H54 (cell line): ENCODE data around the gene DNAAF1.
A peak's percentile ranks its signal among the peaks of the same experiment; 100 is the strongest.

Source experiments
- DNase-seq: peaks from one replicate; pipeline ENCODE4 v3.0.0; 2011; ENCODE audit warnings: low spot score, mixed read lengths; ENCODE audit not compliant: insufficient read length
- FAIRE-seq: peaks from 3 replicates; lab custom pipeline; 2011; peaks lifted over from hg19 to GRCh38; lab: Jason Lieb, UNC
- POLR2A ChIP-seq: IDR thresholded peaks from 2 replicates; pipeline ENCODE4 v1.6.1; 2011; ENCODE audit warnings: low read depth, mild to moderate bottlenecking, low read length

DNAAF1 gene

DNA sequence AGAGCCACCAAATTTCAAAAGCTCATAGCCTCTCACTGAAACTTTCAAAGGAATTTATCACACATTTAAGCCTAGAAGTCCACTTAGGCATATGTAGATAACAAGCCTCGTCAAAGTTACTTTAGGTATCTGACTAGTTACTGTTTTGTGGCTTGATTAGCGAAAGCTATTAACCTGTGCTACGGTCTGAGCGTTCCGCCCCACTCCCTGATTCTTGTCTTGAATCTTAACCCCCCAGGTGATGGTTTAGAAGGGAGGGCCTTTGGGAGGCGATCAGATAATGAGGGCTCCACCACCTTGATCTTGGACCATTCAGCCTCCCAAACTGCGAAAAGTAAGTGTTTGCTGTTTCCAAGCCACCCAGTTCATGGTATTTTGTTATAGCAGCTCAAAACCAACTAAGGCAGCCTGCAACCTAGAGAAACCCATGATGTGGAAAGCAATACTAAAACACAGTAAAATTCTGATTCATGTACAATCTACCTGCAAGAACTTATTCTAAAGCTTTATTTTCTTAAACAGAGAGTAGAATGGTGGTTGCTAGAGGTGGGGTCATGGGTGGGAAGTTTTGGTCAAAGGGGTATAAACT lies 7.2 kb upstream of the DNAAF1 start:
- DNase-seq (no peak), FAIRE-seq (no peak)
- no peak for TF ChIP-seq POLR2A

DNA sequence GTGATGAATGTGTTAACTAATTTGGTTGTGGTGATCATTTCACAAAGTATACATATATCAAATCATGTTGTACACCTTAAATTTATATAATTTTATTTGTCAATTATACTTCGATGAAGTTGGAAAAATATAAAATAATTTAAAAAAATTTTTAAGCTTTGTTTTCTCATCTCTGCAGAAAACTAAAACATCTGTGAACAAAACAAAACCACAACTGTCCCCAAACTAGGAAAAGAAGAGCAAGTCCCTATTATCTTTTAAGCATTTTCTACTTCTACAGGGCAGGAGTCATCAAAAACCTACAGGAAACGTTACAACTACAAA lies 6.6 kb upstream of the DNAAF1 start:
- DNase-seq (no peak), FAIRE-seq (no peak)
- TF ChIP-seq POLR2A = no peak

DNA sequence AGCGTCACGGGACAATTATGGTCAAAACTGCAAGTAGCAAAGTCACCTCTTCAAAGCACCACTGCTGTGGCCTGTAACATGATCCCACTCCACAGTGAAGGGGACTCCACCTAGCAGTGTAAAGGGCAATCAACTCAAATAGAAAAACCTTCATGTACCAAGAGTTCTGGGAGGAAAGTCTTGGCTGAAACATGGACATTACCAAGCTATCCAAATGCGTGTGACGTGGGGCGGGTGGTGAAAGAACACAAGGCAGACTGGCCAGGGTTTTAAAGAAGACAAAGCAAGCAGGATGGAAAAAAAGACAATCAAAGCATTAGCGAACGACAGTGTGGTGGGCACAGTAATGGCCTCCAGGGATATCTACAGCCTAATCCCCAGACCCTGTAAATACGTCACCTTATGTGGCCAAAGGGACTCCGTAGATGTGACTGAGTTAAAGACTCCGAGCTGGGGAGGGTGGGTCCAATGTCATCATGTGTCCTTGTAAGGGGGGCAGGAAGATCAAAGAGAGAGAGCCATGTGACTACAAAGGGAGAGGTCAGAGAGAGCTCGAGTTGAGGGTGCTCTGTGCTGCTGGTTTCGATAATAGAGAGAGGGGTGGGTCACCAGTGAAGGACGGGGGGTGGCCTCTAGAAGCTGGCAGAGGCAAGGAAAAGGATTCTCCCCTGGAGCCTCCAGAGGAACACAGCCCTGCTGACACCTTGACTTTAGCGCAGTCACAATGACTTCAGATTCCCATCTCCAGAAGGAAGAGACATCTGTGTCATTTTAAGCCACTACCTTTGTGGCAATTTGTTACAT lies 6.1 kb upstream of the DNAAF1 start:
- DNase-seq (no peak), FAIRE-seq (no peak)
- TF ChIP-seq POLR2A = no peak

DNA sequence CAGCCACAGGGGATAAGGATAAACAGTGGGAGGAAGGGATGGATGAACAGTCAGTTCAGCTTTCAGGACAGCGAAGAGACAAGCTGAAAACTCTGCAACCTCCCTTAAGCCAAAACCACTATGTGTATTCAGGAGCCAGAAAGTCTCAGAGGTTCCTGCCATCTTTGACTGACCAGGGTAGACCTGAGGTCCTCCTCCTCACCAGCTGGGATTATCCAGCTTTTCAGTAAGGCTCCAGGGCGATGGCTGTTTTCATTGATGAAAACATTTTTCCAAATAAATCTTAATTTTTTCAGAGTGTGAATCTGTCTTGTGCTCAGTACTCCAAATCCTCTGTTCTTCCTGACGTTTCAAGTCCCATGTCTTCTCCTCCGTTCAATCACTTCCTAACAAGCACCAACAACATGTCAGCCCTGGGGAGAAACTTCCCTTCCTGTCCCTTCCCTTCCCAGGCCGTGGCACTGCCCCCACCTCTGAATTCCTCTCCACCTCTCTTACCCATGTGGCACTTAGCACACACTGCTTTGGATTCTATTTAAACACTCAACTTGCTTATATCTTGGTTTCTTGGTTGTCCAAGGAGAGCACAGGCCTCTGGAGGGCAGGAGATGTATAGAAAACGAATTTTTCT lies 5.4 kb upstream of the DNAAF1 start:
- FAIRE-seq (no peak), DNase-seq (no peak)
- no peak for TF ChIP-seq POLR2A

DNA sequence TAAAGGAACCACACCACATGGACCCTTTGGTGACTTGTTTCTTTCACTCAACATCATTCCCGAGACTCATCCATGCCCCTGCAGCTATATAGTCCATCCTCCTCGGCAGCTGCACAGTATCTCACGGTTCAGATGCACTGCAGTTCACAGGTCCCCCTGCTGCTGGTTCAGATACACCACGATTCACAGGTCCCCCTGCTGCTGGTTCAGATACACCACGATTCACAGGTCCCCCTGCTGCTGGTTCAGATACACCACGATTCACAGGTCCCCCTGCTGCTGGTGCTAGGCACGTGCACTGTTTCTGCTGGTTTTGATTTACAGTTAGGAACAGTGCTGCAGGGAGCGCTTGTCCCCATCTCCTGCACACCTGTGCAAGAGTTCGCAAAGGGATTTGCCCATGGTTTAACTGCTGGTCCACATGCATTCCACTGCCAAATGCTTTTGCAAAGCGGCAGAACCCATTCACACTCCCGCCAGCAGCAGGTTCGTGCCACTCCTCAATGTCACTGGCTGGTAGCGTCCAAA lies 3.9 kb upstream of the DNAAF1 start:
- DNase-seq (no peak), FAIRE-seq (no peak)
- no peak for TF ChIP-seq POLR2A

DNA sequence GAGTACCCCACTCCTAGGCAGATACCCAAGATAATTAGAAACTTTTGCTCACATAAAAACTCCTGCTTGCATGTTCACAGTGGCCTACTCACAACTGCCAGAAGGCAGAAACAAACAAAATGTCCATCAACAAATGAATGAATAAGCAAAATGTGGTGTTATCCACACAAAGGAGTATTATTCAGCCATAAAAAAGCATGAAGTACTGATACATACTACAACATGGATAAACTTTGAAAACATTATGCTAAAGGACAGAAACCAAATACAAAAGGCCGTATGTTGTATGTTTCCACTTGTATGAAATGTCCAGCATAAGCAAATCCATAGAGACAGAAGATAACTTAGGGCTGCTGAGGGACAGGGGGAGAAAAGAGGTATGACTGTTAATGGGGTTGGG lies 2.0 kb upstream of the DNAAF1 start:
- DNase-seq (no peak), FAIRE-seq (no peak)
- TF ChIP-seq POLR2A = no peak

DNA sequence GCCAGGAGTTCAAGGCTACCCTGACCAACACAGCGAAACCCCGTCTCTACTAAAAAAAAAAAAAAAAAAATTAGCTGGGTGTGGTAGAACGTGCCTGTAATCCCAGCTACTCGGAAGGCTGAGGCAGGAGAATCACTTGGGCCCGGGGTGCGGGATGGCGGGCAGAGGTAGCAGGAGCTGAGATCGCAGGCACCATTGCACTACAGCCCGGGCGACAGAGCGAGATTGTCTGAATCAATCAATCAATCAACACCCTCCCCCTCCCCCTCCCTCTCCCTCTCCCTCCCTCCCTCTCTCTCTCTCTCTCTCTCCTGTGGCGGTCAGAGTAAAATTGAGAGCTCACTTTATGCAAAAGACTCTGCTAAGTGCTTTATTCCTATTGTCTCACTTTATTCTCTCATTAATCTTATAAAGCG lies 1.3 kb upstream of the DNAAF1 start:
- DNase-seq (no peak), FAIRE-seq (no peak)
- TF ChIP-seq POLR2A = no peak

DNA sequence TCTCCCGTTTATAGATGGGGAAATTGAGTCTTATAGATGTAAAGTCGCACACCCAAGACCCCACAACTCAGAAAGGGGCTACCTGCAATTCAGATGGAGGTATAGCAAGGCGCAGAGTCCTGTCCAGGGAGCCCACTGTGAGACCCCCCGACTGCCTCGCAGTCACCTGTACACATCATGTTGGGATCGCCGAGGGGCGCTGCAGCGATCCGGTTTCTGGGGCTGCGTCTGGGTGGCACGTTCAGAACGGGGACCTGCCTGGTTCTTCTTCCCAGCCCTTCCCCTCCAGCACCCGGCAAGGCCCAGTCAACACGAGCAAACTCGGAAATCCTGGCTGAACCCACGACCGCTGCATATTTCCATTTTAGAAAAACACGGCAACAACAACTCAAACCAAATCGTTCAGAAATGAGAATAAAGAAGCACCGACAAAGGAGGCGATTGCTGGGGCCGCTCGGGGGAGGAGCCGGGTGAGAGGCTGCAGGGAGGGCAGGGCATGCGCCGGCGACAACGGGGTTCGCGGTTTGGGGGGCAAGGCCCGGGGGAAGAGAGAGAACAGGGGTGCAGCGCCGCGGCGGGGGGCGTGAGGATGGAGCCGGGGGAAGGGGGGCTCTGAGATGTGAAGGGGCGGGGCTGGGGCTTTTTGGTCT lies 774 bp upstream of the DNAAF1 start:
- no peak for TF ChIP-seq POLR2A
- DNase-seq = peak; percentile 38
- FAIRE-seq = no peak

DNA sequence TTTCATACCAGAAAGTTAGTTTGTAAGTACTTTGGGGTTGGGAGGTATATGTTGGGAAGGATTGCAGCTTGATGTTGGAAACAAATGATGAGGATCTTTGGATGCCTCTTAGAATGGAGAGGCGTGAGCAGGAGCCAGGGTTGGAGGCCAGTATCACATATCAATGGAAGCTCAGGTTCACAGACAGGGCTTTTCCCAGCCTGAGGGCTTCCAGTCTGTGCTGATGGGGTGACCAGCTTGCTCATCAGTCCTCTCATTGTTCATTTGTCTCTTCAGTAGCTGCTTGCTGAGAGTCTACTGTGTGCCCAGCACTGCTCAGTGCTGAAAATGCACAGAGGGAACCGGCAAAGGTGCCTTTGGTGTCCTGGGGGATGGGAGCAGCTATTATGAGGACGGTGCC lies 5.8 kb downstream of the DNAAF1 start:
- DNase-seq (no peak), FAIRE-seq (no peak)
- no peak for TF ChIP-seq POLR2A

DNA sequence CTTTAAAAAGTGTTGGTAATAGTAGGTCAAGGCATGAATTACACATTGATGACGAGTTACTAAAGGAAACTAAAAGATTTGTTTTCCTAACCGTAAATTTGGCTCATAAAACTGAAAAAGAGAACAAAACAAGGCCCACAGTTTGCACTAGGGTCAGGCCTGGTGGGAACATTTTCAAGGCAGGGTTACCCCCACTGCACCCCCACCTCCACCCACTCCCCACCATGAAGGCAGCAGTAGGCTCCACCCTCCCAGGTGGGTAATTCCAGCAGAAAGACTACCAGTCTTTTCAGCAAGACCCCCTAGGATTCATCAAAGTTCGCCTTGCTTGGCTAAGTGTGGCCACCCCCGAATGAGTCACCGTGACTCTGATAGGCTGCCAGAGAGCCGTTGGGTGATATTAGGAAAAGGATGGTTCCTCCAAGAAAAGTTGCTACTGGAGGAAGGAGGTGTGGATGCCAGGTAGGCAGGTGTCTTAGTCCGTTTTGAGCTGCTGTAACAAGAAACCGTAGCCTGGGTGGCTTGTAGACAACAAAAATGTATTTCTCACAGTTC lies 8.6 kb downstream of the DNAAF1 start:
- DNase-seq = no peak
- TF ChIP-seq POLR2A = peak; percentile 16; the same call in 1 of the 2 replicates
- no peak for FAIRE-seq

DNA sequence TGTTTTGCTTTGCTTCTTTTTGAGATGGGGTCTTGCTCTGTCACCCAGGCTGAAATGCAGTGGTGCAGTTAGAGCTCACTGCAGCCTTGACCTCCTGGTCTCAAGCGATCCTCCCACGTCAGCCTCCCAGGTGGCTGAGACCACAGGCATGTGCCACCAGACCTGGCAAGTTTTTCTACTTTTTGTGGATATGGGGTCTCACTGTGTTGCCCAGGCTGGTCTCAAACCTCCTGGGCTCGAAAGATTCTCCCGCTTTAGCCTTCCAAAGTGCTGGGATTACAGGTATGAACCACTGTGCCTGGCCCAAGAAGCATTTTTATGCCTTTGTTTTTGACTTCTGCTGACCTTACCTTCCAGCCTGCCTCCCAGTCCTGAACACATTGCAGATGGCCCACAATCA lies 10.1 kb downstream of the DNAAF1 start:
- TF ChIP-seq POLR2A = no peak
- FAIRE-seq = no peak
- no peak for DNase-seq

DNA sequence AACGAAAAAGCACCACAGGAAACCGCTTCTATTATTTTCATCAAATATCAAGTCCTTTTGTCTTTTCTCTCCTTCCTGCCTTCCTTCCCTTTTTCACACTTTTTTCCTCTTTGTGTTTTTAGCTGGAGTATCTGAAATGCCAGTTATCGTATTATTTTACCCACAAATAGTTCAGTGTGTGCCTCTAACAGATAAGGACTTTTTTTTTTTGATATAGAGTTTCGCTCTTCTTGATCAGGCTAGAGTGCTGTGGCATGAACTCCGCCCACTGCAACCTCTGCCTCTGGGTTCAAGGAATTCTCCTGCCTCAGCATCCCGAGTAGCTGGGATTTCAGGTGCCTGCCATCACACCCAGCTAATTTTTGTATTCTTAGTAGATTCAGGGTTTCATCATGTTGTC lies 10.7 kb downstream of the DNAAF1 start:
- TF ChIP-seq POLR2A = no peak

DNA sequence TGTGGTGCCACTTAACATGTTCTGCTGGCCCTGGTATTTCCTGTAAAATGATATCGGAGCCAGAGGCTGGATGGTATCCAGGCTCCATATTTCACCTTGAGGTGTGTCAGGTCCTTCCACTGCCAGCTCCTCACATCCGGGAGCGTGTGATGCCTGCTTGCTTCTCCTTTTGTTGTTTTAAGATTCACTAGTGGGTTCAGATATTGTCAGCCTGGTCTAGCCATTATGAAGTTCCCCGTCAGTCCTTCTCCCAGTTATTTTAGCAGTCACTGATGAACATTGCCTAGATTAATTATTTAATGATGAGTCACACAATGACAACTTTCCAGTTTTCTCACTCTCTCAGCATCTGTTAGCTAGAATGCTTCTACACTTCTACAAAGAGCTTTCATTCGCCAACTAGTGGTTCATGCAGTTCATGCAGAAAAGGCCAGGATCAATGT lies 11.3 kb downstream of the DNAAF1 start:
- TF ChIP-seq POLR2A = no peak
- FAIRE-seq = no peak
- no peak for DNase-seq

More for the DNA sequence above, 10.7 kb downstream of the DNAAF1 start:
- no peak for DNase-seq
- no peak for FAIRE-seq
